KOPT-K1 (cell line): Measurements from ENCODE around the gene KLHL4.
"Not testable (repeated sequence)": the region's sequence is repeated elsewhere in the genome, so short reads cannot be mapped to it uniquely, and the experiment has no call there.

ENCODE experiments used
- H3K27ac ChIP-seq: fragments of 200-600 bp; sonication (generic); 2 replicates; pipeline ENCODE4 v1.5.1; 2016; ENCODE audit warnings: antibody characterized with exemption, mild to moderate bottlenecking, low read depth, low read length; ENCODE audit not compliant: poor library complexity, severe bottlenecking
- H3K36me3 ChIP-seq: fragments of 200-600 bp; sonication (generic); 2 replicates; pipeline ENCODE4 v1.5.1; 2017; ENCODE audit warnings: antibody characterized with exemption, mild to moderate bottlenecking, low read length, moderate library complexity; ENCODE audit not compliant: insufficient read depth
- H3K9me3 ChIP-seq: fragments of 200-600 bp; sonication (generic); 2 replicates; pipeline ENCODE4 v1.5.1; 2017; ENCODE audit warnings: antibody characterized with exemption, low read length, mild to moderate bottlenecking; ENCODE audit not compliant: insufficient read depth, poor library complexity, severe bottlenecking

The KLHL4 gene

DNA sequence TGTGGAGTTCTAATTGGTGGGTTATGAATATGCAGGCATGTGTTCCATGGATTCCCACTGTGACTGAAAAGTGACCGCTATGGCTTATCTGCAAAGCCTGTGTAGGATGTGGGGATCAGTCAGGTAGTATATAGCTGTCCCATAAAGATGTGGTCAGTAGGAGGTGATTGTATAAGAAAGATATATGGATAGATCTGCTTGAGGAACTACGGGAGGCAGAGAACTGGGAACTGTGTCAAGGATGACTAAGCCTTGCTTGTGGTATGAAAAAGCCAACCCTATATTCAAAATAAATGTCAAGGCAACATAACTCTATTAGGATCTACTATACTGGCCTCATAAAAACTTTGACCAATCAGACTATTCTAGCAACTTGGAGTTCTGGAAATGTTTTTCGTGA, 185.2 kb downstream of the KLHL4 start:
- no peaks in the 10 kb centered on the region for H3K36me3 ChIP-seq

DNA sequence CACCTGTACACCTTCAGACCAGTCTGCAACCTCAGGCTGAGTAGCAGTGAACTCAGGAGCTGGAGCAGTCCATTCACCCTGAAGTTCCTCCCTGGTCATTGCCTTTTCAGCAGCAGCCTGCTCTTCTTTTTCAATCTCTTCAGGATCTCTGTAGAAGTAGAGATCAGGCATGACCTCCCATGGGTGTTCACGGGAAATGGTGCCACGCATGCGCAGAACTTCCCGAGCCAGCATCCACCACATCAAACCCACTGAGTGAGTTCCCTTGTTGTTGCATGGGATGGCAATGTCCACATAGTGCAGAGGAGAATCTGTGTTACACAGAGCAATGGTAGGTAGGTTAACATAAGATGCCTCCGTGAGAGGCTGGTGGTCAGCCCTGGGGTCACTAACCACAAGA, 185.9 kb downstream of the KLHL4 start:
- H3K27ac ChIP-seq, H3K36me3 ChIP-seq, H3K9me3 ChIP-seq: not testable (repeated sequence)

More for the DNA sequence above, 185.2 kb downstream of the KLHL4 start:
- H3K9me3 ChIP-seq = no peaks in the 10 kb centered on the region
- H3K27ac ChIP-seq = no peak overlapping the region

DNA sequence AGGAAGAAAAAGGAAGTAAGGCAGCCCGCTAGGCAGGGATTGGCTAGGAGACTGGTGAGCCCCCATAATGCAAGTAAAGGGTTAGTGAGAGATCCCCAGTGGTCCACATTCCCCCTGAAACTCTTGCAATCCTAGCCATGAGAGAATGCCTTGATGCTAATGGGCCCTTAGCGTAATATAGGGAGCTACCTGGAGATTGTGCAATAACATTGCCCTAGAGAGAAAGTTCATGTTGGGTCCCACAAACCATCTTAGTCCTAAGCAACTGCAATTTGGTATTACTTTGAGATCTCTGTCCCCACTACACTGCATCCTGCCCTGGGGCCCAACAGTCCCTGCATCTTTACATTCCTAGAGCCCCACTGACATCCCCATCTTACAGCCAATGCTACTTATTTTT, 188.5 kb downstream of the KLHL4 start:
- Histone ChIP-seq H3K9me3 (no peaks in the 10 kb centered on the region), H3K36me3 (no peaks in the 10 kb centered on the region)

DNA sequence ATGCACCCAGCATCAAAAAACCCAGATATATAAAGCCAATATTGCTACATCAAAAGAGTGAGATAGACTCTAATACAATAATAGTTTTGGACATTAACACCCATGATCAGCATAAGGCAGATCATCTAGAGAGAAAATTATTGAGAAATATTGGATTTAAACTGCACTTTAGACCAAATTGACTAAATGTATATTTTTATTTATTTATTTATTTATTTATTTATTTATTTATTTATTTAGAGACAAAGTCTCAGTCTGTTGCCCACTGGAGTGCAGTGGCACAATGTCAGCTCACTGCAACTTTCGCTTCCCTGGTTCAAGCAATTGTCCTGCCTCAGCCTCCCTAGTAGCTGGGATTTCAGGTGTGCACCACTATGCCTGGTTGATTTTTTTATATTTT, 193.0 kb downstream of the KLHL4 start:
- Histone ChIP-seq H3K9me3 (no peaks in the 10 kb centered on the region), H3K36me3 (no peaks in the 10 kb centered on the region), H3K27ac (no peak overlapping the region)

More for the DNA sequence above, 188.5 kb downstream of the KLHL4 start:
- H3K27ac ChIP-seq = no peak overlapping the region
